ENCODE measurements around the gene CPED1.

CPED1 gene

DNA sequence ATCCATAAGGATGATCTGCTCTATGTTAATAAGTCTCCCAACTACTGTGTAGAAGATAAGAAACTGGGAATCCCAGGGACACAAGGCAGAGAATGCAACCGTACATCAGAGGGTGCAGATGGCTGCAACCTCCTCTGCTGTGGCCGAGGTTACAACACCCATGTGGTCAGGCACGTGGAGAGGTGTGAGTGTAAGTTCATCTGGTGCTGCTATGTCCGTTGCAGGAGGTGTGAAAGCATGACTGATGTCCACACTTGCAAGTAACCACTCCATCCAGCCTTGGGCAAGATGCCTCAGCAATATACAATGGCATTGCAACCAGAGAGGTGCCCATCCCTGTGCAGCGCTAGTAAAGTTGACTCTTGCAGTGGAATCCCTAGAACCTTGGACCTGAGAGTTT, 350.6 kb downstream of the CPED1 start:
- no peak overlapping the region for H2BK5ac ChIP-seq (ENCODE audit: low read length)
- no peak overlapping the region for H2AK5ac ChIP-seq (ENCODE audit: low read depth, low read length)
- no peak for DNase-seq (ENCODE audit: low spot score)
- H4K91ac ChIP-seq (ENCODE audit: low read depth, low read length, poor library complexity) = no peak overlapping the region
- H3K9ac ChIP-seq (ENCODE audit: low read depth, low read length, poor library complexity) = no peak overlapping the region
- H4K8ac ChIP-seq (ENCODE audit: low read depth, low read length) = no peak overlapping the region
- no peak overlapping the region for H3K4ac ChIP-seq (ENCODE audit: low read length)
- no peaks in the 10 kb centered on the region for H3K36me3 ChIP-seq (replicated peaks in 1 of 2; ENCODE audit: control insufficient read depth in 2 of 2, insufficient read depth in 2 of 2, low read length in 2 of 2)
- no peak overlapping the region for H3K18ac ChIP-seq (ENCODE audit: low read length)
- H2BK15ac ChIP-seq (ENCODE audit: low read length) = no peak overlapping the region
- no peak overlapping the region for H3K4me3 ChIP-seq (ENCODE audit: low read length in 2 of 2)
- H3K27me3 ChIP-seq (ENCODE audit: control insufficient read depth in 3 of 3, insufficient read depth in 3 of 3, low read depth in 1 of 3, low read length in 3 of 3) = no peaks in the 10 kb centered on the region
- no peak overlapping the region for H3K27ac ChIP-seq (replicated peaks; ENCODE audit: low read length)
- no peak overlapping the region for H2BK12ac ChIP-seq (ENCODE audit: low read length)
- whole genome bisulfite sequencing, 2 donors (ENCODE audit: extremely low coverage in 2 of 2, insufficient read length in 2 of 2, insufficient replicate concordance in 1 of 2) = no CpG with 5 or more reads among the region's 5 CpGs
- no peaks in the 10 kb centered on the region for H3K79me1 ChIP-seq (ENCODE audit: low read depth, low read length)
- no peaks in the 10 kb centered on the region for H3K9me3 ChIP-seq (replicated peaks in 1 of 2; ENCODE audit: control insufficient read depth in 2 of 2, insufficient read depth in 1 of 2, low read depth in 1 of 2, low read length in 2 of 2)
- H3K14ac ChIP-seq (ENCODE audit: low read length) = no peak overlapping the region
- H3K23ac ChIP-seq (ENCODE audit: low read depth, low read length, poor library complexity) = no peak overlapping the region
- H2AFZ ChIP-seq (ENCODE audit: low read length) = no peak overlapping the region
- no peak overlapping the region for H3K4me2 ChIP-seq (ENCODE audit: insufficient read depth, low read length, poor library complexity, severe bottlenecking)
- H2BK120ac ChIP-seq (ENCODE audit: low read depth, low read length) = no peak overlapping the region
- H3K4me1 ChIP-seq (ENCODE audit: control insufficient read depth in 2 of 2, insufficient read depth in 1 of 2, low read depth in 1 of 2, low read length in 2 of 2) = no peaks in the 10 kb centered on the region

DNA sequence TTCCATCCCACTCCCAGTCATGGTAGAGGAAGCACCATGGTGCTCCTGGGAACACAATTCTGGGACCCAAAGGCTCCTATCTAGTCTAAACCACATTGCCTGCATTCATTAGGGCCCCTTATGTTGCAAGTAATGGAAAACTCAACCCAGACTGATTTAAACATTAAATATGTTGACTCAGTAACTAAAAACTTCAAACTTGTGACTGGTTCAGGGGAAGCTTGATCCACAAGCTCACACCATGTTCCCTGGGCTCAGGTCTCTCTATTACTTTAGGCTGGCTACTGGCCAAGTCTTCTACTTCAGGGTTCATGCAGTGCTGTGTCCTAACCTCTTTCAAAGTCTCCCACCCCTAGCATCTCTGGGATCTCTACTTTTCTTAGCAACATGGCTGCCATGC, 353.4 kb downstream of the CPED1 start:
- Histone ChIP-seq H3K4me2 (ENCODE audit: insufficient read depth, low read length, poor library complexity, severe bottlenecking) (no peak overlapping the region), H3K18ac (ENCODE audit: low read length) (no peak overlapping the region), H3K9ac (ENCODE audit: low read depth, low read length, poor library complexity) (no peak overlapping the region), H3K23ac (ENCODE audit: low read depth, low read length, poor library complexity) (no peak overlapping the region), H2BK12ac (ENCODE audit: low read length) (no peak overlapping the region), H2AK5ac (ENCODE audit: low read depth, low read length) (no peak overlapping the region), H3K9me3 (replicated peaks in 1 of 2; ENCODE audit: control insufficient read depth in 2 of 2, insufficient read depth in 1 of 2, low read depth in 1 of 2, low read length in 2 of 2) (no peaks in the 10 kb centered on the region), H3K14ac (ENCODE audit: low read length) (no peak overlapping the region), H2BK15ac (ENCODE audit: low read length) (no peak overlapping the region), H3K27me3 (ENCODE audit: control insufficient read depth in 3 of 3, insufficient read depth in 3 of 3, low read depth in 1 of 3, low read length in 3 of 3) (no peaks in the 10 kb centered on the region), H3K36me3 (replicated peaks in 1 of 2; ENCODE audit: control insufficient read depth in 2 of 2, insufficient read depth in 2 of 2, low read length in 2 of 2) (peaks cover 2 to 6% of the 10 kb centered on the region in 2 donors), H4K8ac (ENCODE audit: low read depth, low read length) (no peak overlapping the region), H3K79me1 (ENCODE audit: low read depth, low read length) (no peaks in the 10 kb centered on the region), H2AFZ (ENCODE audit: low read length) (no peak overlapping the region), H3K4me3 (ENCODE audit: low read length in 2 of 2) (no peak overlapping the region), H3K4me1 (ENCODE audit: control insufficient read depth in 2 of 2, insufficient read depth in 1 of 2, low read depth in 1 of 2, low read length in 2 of 2) (no peaks in the 10 kb centered on the region), H4K91ac (ENCODE audit: low read depth, low read length, poor library complexity) (no peak overlapping the region), H3K27ac (replicated peaks; ENCODE audit: low read length) (no peak overlapping the region), H2BK120ac (ENCODE audit: low read depth, low read length) (no peak overlapping the region), H3K4ac (ENCODE audit: low read length) (no peak overlapping the region), H2BK5ac (ENCODE audit: low read length) (no peak overlapping the region)
- DNase-seq (ENCODE audit: low spot score) = no peak

DNA sequence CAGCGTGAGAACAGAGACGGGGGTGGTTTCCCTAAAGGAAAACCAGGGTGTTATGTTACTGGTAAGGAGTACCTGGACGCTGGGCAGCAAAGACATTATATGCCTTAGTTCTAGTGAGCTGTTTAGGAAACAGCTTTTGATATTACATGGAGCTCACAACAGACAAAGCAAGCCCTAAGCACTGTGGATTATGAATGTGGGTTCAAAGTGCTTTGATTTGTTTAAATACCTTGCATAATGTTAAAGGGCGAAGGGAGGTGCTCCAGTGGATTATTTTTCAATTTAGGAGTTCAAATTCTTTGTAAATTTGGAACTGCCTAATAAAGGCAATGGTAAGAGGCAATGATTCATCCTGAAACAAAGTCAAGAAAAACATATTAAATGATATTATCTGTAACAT, 354.1 kb downstream of the CPED1 start:
- no peak for DNase-seq (ENCODE audit: low spot score)
- Histone ChIP-seq H2AK5ac (ENCODE audit: low read depth, low read length) (no peak overlapping the region), H3K79me1 (ENCODE audit: low read depth, low read length) (no peaks in the 10 kb centered on the region), H3K27ac (replicated peaks; ENCODE audit: low read length) (no peak overlapping the region), H3K4me3 (ENCODE audit: low read length in 2 of 2) (no peak overlapping the region), H3K4ac (ENCODE audit: low read length) (no peak overlapping the region), H3K4me1 (ENCODE audit: control insufficient read depth in 2 of 2, insufficient read depth in 1 of 2, low read depth in 1 of 2, low read length in 2 of 2) (peaks cover 0 to 1% of the 10 kb centered on the region in 2 donors), H2BK120ac (ENCODE audit: low read depth, low read length) (no peak overlapping the region), H3K18ac (ENCODE audit: low read length) (no peak overlapping the region), H3K14ac (ENCODE audit: low read length) (no peak overlapping the region), H4K8ac (ENCODE audit: low read depth, low read length) (no peak overlapping the region), H4K91ac (ENCODE audit: low read depth, low read length, poor library complexity) (no peak overlapping the region), H3K27me3 (ENCODE audit: control insufficient read depth in 3 of 3, insufficient read depth in 3 of 3, low read depth in 1 of 3, low read length in 3 of 3) (no peaks in the 10 kb centered on the region), H2BK15ac (ENCODE audit: low read length) (no peak overlapping the region), H2BK5ac (ENCODE audit: low read length) (no peak overlapping the region), H2AFZ (ENCODE audit: low read length) (no peak overlapping the region), H3K9me3 (replicated peaks in 1 of 2; ENCODE audit: control insufficient read depth in 2 of 2, insufficient read depth in 1 of 2, low read depth in 1 of 2, low read length in 2 of 2) (no peaks in the 10 kb centered on the region), H3K9ac (ENCODE audit: low read depth, low read length, poor library complexity) (no peak overlapping the region), H3K23ac (ENCODE audit: low read depth, low read length, poor library complexity) (no peak overlapping the region), H2BK12ac (ENCODE audit: low read length) (no peak overlapping the region), H3K4me2 (ENCODE audit: insufficient read depth, low read length, poor library complexity, severe bottlenecking) (no peak overlapping the region), H3K36me3 (replicated peaks in 1 of 2; ENCODE audit: control insufficient read depth in 2 of 2, insufficient read depth in 2 of 2, low read length in 2 of 2) (peaks cover 2 to 11% of the 10 kb centered on the region in 2 donors)
- no CpG with 5 or more reads among the region's 4 CpGs for WGBS, 2 donors (ENCODE audit: extremely low coverage in 2 of 2, insufficient read length in 2 of 2, insufficient replicate concordance in 1 of 2)

DNA sequence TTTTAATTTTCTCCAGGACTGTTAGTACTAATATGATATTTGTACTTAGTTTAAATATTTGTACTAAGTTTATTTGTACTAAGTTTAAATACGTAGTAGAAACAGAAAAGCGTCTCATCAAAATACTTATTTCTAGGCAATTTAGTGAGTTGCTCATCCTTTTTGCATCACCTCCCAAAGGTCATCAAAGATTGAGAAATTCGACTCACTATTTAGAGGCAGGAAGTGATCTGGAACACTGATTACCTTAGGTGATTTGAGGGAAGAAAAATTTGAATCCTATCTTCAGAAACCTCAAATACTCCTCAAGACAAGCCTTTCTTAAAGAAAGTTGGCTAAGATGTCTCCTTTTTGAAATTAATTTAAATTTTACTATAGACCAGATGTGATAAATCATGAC, 354.8 kb downstream of the CPED1 start:
- Histone ChIP-seq H3K4me1 (ENCODE audit: control insufficient read depth in 2 of 2, insufficient read depth in 1 of 2, low read depth in 1 of 2, low read length in 2 of 2) (peaks cover 0 to 1% of the 10 kb centered on the region in 2 donors), H3K14ac (ENCODE audit: low read length) (no peak overlapping the region), H3K4me2 (ENCODE audit: insufficient read depth, low read length, poor library complexity, severe bottlenecking) (no peak overlapping the region), H2BK12ac (ENCODE audit: low read length) (no peak overlapping the region), H3K18ac (ENCODE audit: low read length) (no peak overlapping the region), H2BK5ac (ENCODE audit: low read length) (no peak overlapping the region), H4K8ac (ENCODE audit: low read depth, low read length) (no peak overlapping the region), H3K27ac (replicated peaks; ENCODE audit: low read length) (no peak overlapping the region), H3K27me3 (ENCODE audit: control insufficient read depth in 3 of 3, insufficient read depth in 3 of 3, low read depth in 1 of 3, low read length in 3 of 3) (no peaks in the 10 kb centered on the region), H2BK15ac (ENCODE audit: low read length) (no peak overlapping the region), H3K4me3 (ENCODE audit: low read length in 2 of 2) (no peak overlapping the region), H2AFZ (ENCODE audit: low read length) (no peak overlapping the region), H3K23ac (ENCODE audit: low read depth, low read length, poor library complexity) (no peak overlapping the region), H4K91ac (ENCODE audit: low read depth, low read length, poor library complexity) (no peak overlapping the region), H3K4ac (ENCODE audit: low read length) (no peak overlapping the region), H3K36me3 (replicated peaks in 1 of 2; ENCODE audit: control insufficient read depth in 2 of 2, insufficient read depth in 2 of 2, low read length in 2 of 2) (peaks cover 2 to 11% of the 10 kb centered on the region in 2 donors), H3K79me1 (ENCODE audit: low read depth, low read length) (no peaks in the 10 kb centered on the region), H2BK120ac (ENCODE audit: low read depth, low read length) (no peak overlapping the region), H3K9me3 (replicated peaks in 1 of 2; ENCODE audit: control insufficient read depth in 2 of 2, insufficient read depth in 1 of 2, low read depth in 1 of 2, low read length in 2 of 2) (no peaks in the 10 kb centered on the region), H2AK5ac (ENCODE audit: low read depth, low read length) (no peak overlapping the region), H3K9ac (ENCODE audit: low read depth, low read length, poor library complexity) (no peak overlapping the region)
- no CpG with 5 or more reads among the region's 3 CpGs for WGBS, 2 donors (ENCODE audit: extremely low coverage in 2 of 2, insufficient read length in 2 of 2, insufficient replicate concordance in 1 of 2)
- DNase-seq (ENCODE audit: low spot score) = no peak
